Measurements from ENCODE around the gene ZPBP2. TPM values are rescaled to one million over a fixed set of nuclear protein-coding genes. Genes with fewer than 3 reads are reported as not detected.

ZPBP2 gene
- total and polyA plus RNA-seq, 10 donors: 0.16 to 0.46 (median 0.23) TPM; not detected in 4

- 45 to 58% (median 55%) methylated on average over 15 to 19 of the region's 19 CpGs for WGBS, 5 donors
- H3K36me3 ChIP-seq: peaks cover 3 to 69% (median 40%) of the 10 kb centered on the region in 6 donors
Measured at GRCh38 chr17:39920218-39921210, 52.5 kb downstream of the ZPBP2 start.

GRCh38 chr17:39921323-39921722 lies 53.3 kb downstream of the ZPBP2 start:
- Histone ChIP-seq H3K27ac (peak overlapping the region in 6 of 8 donors; percentile 43 to 76 (median 70)), H3K4me1 (peaks cover 17 to 81% (median 63%) of the 10 kb centered on the region in 6 donors)
- no peak for DNase-seq

More at GRCh38 chr17:39920218-39921210, 52.5 kb downstream of the ZPBP2 start:
- intact Hi-C loops (cut with DNase I; ENCODE audit: low total_unique reads): no loop called here
- Histone ChIP-seq H3K4me1 (peaks cover 9 to 73% (median 55%) of the 10 kb centered on the region in 6 donors), H3K27me3 (replicated peaks in 1 of 7) (no peaks in the 10 kb centered on the region), H3K27ac (peak overlapping the region in 6 of 8 donors; percentile 43 to 76 (median 70)), H3K4me3 (peak overlapping the region in 1 of 8 donors; percentile 3), H3K9me3 (no peaks in the 10 kb centered on the region)
- peak; percentile 76 for DNase-seq
- TF ChIP-seq POLR2AphosphoS5 (IDR thresholded peaks at IDR 0.05): peak in 2 of 3 donors; percentile 4 to 27
- TF ChIP-seq POLR2A (IDR thresholded peaks at IDR 0.05): no peak

GRCh38 chr17:39922006-39922405 lies 54.0 kb downstream of the ZPBP2 start:
- WGBS, 5 donors: 83 to 93% (median 93%) methylated on average over 6 of the region's 6 CpGs

More at GRCh38 chr17:39921323-39921722, 53.3 kb downstream of the ZPBP2 start:
- H3K36me3 ChIP-seq: peaks cover 3 to 67% (median 40%) of the 10 kb centered on the region in 6 donors
- no peaks in the 10 kb centered on the region for H3K9me3 ChIP-seq
- whole genome bisulfite sequencing, 5 donors: 23 to 60% (median 49%) methylated on average over 5 of the region's 5 CpGs
- intact Hi-C loops (cut with DNase I; ENCODE audit: low total_unique reads): no loop called here
- TF ChIP-seq POLR2A (IDR thresholded peaks at IDR 0.05) (no peak), CTCF (IDR thresholded peaks at IDR 0.05 in 8 of 11, conservative IDR thresholded peaks at IDR 0.05 in 3 of 11) (no peak), POLR2AphosphoS5 (IDR thresholded peaks at IDR 0.05) (no peak)
- no peaks in the 10 kb centered on the region for H3K27me3 ChIP-seq (replicated peaks in 1 of 7)
- H3K4me3 ChIP-seq: no peak overlapping the region

GRCh38 chr17:39923230-39923629 lies 55.2 kb downstream of the ZPBP2 start:
- no peaks in the 10 kb centered on the region for H3K9me3 ChIP-seq
- H3K27ac ChIP-seq: peak overlapping the region in 1 of 8 donors; percentile 93
- H3K4me3 ChIP-seq: no peak overlapping the region
- peaks cover 26 to 95% (median 74%) of the 10 kb centered on the region in 6 donors for H3K4me1 ChIP-seq
- 89 to 96% (median 93%) methylated on average over 6 of the region's 6 CpGs for WGBS, 5 donors
- H3K27me3 ChIP-seq (replicated peaks in 1 of 7): no peaks in the 10 kb centered on the region
- intact Hi-C loops (cut with DNase I; ENCODE audit: low total_unique reads): no loop called here
- no peak for DNase-seq
- H3K36me3 ChIP-seq: peaks cover 3 to 59% (median 40%) of the 10 kb centered on the region in 6 donors
- TF ChIP-seq CTCF (IDR thresholded peaks at IDR 0.05 in 8 of 11, conservative IDR thresholded peaks at IDR 0.05 in 3 of 11): no peak
- TF ChIP-seq POLR2A (IDR thresholded peaks at IDR 0.05): no peak
- no peak for TF ChIP-seq POLR2AphosphoS5 (IDR thresholded peaks at IDR 0.05)

More at GRCh38 chr17:39922006-39922405, 54.0 kb downstream of the ZPBP2 start:
- no peaks in the 10 kb centered on the region for H3K27me3 ChIP-seq (replicated peaks in 1 of 7)
- no peaks in the 10 kb centered on the region for H3K9me3 ChIP-seq
- no peak overlapping the region for H3K4me3 ChIP-seq
- no peak for DNase-seq
- H3K4me1 ChIP-seq: peaks cover 22 to 88% (median 69%) of the 10 kb centered on the region in 6 donors
- intact Hi-C loops (cut with DNase I; ENCODE audit: low total_unique reads): no loop called here
- H3K27ac ChIP-seq: peak overlapping the region in 3 of 8 donors; percentile 72 to 76 (median 73)
- H3K36me3 ChIP-seq: peaks cover 3 to 60% (median 40%) of the 10 kb centered on the region in 6 donors
- TF ChIP-seq POLR2AphosphoS5 (IDR thresholded peaks at IDR 0.05) (no peak), POLR2A (IDR thresholded peaks at IDR 0.05) (no peak), CTCF (IDR thresholded peaks at IDR 0.05 in 8 of 11, conservative IDR thresholded peaks at IDR 0.05 in 3 of 11) (no peak)

Data from spleen (tissue), 11 donors.